ENCODE data around the gene GALNT10.

Gene GALNT10

DNA sequence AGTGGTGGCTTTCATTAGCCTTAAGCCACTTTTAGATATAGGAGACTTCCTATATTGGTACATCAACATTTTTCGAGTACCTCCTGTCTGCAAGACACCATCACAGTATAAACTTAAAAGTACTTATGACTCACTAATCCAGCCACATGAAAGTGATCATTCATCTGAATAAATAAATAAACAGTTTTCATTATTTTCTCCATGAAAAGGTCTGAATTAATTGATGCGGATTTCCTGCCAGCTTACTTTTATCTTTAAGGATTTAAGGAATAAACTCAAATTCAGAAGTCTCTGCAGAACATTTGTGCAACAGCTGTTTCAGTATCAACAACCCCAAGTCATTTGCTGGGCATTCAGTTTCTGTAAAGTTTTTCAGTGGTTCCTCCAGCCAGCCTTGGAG lies 259.3 kb downstream of the GALNT10 start:
- H3K27ac ChIP-seq, result no peak overlapping the region
- no peak for TF ChIP-seq ZFX (IDR thresholded peaks at IDR 0.05; ENCODE audit: borderline replicate concordance)
- TF ChIP-seq, protein P1, sequence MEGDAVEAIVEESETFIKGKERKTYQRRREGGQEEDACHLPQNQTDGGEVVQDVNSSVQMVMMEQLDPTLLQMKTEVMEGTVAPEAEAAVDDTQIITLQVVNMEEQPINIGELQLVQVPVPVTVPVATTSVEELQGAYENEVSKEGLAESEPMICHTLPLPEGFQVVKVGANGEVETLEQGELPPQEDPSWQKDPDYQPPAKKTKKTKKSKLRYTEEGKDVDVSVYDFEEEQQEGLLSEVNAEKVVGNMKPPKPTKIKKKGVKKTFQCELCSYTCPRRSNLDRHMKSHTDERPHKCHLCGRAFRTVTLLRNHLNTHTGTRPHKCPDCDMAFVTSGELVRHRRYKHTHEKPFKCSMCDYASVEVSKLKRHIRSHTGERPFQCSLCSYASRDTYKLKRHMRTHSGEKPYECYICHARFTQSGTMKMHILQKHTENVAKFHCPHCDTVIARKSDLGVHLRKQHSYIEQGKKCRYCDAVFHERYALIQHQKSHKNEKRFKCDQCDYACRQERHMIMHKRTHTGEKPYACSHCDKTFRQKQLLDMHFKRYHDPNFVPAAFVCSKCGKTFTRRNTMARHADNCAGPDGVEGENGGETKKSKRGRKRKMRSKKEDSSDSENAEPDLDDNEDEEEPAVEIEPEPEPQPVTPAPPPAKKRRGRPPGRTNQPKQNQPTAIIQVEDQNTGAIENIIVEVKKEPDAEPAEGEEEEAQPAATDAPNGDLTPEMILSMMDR (IDR thresholded peaks at IDR 0.05), result no peak

DNA sequence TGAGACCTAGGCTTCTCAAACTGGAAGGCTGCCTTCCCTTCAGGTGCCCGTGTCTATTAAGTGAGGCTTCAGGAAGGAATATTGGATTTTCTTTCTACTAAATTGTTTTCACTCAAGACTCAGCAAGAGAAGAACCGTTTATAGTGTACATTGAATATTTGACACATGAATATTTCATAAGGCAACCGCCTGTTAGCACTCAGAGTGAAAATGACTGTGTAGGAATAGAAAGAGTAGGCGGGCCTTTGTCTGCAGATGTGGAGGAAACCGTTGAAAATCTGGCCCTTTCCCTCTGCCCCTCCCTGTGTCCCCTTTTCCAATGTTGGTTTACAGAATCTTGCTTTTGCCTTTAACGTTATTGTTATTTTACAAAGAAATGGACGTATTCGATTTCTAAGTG lies 261.4 kb downstream of the GALNT10 start:
- H3K27ac ChIP-seq, result no peak overlapping the region
- TF ChIP-seq, protein P1 (IDR thresholded peaks at IDR 0.05), result no peak
- no peak for TF ChIP-seq ZFX (IDR thresholded peaks at IDR 0.05; ENCODE audit: borderline replicate concordance)

DNA sequence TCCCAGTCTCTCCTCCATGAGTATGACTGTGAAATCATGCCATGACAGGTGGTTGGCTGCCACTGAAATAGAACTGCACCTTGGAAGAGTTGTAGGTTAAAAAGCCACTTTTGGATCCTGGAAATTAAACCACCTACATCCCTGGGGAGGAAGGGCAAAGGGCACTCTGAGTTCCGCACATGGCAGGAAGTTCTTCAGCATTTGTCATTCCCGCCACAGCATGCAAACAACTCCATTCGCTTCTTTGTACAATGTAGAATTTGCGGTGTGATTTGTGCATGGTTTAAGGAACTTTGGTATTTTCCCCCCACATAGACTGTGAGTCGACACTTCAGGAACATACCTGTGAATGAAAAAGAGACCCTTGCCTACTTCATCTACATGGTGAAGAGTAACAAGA lies 265.1 kb downstream of the GALNT10 start:
- H3K27ac ChIP-seq, result no peak overlapping the region
- TF ChIP-seq ZFX (IDR thresholded peaks at IDR 0.05; ENCODE audit: borderline replicate concordance), result no peak
- TF ChIP-seq, protein P1 (IDR thresholded peaks at IDR 0.05), result no peak

DNA sequence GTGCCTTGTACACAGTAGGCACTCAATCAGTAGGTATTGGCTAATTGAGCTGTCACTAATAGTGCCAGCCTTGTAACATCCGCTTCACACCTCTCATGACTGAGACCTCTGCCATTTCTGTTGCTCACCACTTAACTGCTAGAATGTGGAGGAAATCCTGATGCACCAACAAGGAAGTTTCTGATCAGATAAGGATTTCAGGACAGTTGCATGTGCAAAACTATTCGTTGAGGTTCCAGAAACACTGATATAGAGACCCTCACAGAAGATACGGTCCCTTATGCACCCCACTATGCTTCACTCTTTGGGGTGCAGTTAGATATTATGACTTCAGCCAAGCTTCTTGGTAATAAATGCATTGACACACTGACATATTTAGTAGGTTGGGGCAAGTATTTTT lies 266.0 kb downstream of the GALNT10 start:
- no peak for TF ChIP-seq ZFX (IDR thresholded peaks at IDR 0.05; ENCODE audit: borderline replicate concordance)
- TF ChIP-seq, protein P1 (IDR thresholded peaks at IDR 0.05), result no peak
- no peak overlapping the region for H3K27ac ChIP-seq

DNA sequence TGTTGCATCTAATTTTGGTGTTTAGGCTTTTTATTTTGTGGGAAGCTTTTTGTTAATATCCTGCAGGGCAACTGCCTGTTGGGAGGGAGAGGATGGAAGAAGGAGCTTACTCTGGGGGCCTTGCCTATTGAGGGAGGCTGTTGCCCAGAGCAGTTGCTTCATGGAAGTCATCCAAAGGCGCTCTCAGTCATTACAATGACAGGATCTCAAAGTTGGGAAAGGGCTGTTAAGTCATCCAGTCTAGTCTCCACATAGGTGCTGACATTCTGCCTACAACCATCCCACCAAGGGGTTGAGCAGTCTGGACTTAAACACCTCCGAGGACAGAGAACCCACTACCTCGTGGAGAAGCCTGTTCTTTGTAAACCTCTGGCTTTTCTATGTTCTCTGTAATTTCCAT lies 268.5 kb downstream of the GALNT10 start:
- no peak for TF ChIP-seq ZFX (IDR thresholded peaks at IDR 0.05; ENCODE audit: borderline replicate concordance)
- TF ChIP-seq, protein P1 (IDR thresholded peaks at IDR 0.05), result no peak
- no peak overlapping the region for H3K27ac ChIP-seq

DNA sequence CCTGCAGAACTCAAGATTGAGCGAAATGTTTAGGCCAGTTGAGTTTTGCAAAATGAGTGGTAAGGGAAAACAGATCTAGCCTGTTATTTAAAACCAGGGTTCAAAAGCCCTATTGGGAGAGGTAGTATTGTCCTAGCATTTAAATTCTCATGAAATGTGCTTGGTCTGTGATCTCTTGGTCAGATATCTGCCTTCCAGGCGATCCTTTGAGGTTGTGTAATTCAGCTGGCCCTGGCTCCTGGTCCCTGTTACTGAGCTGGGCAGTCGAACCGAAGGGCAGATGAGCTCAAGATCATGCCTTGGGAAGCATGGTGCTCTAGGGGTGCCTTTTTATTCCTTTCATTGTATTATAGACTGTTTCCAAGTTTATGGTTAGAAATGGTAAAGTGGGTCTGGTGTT lies 269.6 kb downstream of the GALNT10 start:
- no peak overlapping the region for H3K27ac ChIP-seq

DNA sequence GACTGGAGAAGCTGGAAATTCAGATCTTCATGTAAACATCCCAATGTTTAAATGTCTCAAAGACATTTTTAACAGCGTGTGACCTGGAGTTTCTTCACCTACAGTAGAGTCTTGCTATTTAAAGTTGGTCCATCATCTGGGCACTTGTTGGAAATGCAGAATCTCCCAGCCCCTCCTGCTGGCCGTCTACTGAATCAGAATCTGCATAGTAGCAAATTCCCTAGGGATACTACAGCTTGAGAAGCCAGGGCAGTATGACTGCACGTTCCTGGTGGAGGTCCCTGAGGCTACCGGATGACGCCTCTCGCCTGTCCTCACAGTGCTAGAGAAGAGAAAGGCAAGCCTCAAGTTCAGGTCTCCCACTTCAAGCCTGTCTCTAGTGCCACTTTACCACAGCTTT lies 271.0 kb downstream of the GALNT10 start:
- TF ChIP-seq, protein P1 (IDR thresholded peaks at IDR 0.05), result no peak
- TF ChIP-seq ZFX (IDR thresholded peaks at IDR 0.05; ENCODE audit: borderline replicate concordance), result no peak
- no peak overlapping the region for H3K27ac ChIP-seq

More for the DNA sequence above, 269.6 kb downstream of the GALNT10 start:
- TF ChIP-seq, protein P1 (IDR thresholded peaks at IDR 0.05), result no peak
- no peak for TF ChIP-seq ZFX (IDR thresholded peaks at IDR 0.05; ENCODE audit: borderline replicate concordance)
